ENCODE data around the gene TTC27. TPM values are rescaled to one million over a fixed set of nuclear protein-coding genes. Genes with fewer than 3 reads are reported as not detected.

TTC27 gene
- total and polyA plus RNA-seq, 10 of the 15 experiments (the other 5 are each of a cell fraction or from before 2014, with no cell fraction given) = 20.4 to 34.9 (median 26.0) TPM

- TF ChIP-seq MEF2A (IDR thresholded peaks at IDR 0.05; ENCODE audit: insufficient read depth, low read depth, low read length) = no peak
Observed at GRCh38 chr2:32758232-32758631, 130.4 kb downstream of the TTC27 start (continued).

- Histone ChIP-seq H3K9me3 (replicated peaks; ENCODE audit: control insufficient read depth, insufficient read depth, low read length) (no peaks in the 10 kb centered on the region), H4K20me1 (ENCODE audit: control insufficient read depth, insufficient read depth) (no peaks in the 10 kb centered on the region), H3K27me3 (replicated peaks in 1 of 2; ENCODE audit: control insufficient read depth in 2 of 2, insufficient read depth in 2 of 2, low read length in 1 of 2) (no peaks in the 10 kb centered on the region), H3K79me2 (ENCODE audit: control insufficient read depth, insufficient read depth, low read length) (no peaks in the 10 kb centered on the region), H3K9ac (ENCODE audit: control insufficient read depth, insufficient read depth, low read length) (no peak overlapping the region), H3K27ac (ENCODE audit: control insufficient read depth, insufficient read depth) (no peak overlapping the region), H3K4me1 (ENCODE audit: control insufficient read depth, insufficient read depth, low read length) (peaks cover 3% of the 10 kb centered on the region; the same call in 1 of the 2 replicates), H3K4me2 (ENCODE audit: control insufficient read depth, insufficient read depth) (no peak overlapping the region), H2AFZ (ENCODE audit: control insufficient read depth, low read depth, low read length) (no peak overlapping the region), H3K36me3 (ENCODE audit: control insufficient read depth in 2 of 2, insufficient read depth in 2 of 2, low read length in 1 of 2) (peaks cover 0 to 10% of the 10 kb centered on the region in 2 experiments; a peak in 2 of 4 replicates), H3K4me3 (no peak overlapping the region)
- 100% methylated on average over 4 of the region's 4 CpGs for WGBS (ENCODE audit: insufficient coverage, insufficient replicate concordance, low lambda C conversion rate, missing lambda C conversion rate)
- TF ChIP-seq POLR2AphosphoS2 (IDR thresholded peaks at IDR 0.05; ENCODE audit: low read depth, low read length) (no peak), ESRRA (IDR thresholded peaks at IDR 0.05; ENCODE audit: low read length) (no peak), HSF1 (IDR thresholded peaks at IDR 0.05; ENCODE audit: low read depth, low read length) (no peak), PRDM15 (CRISPR knock-in tag; IDR thresholded peaks at IDR 0.05) (no peak), HDGF (IDR thresholded peaks at IDR 0.05) (no peak), RBBP5 (conservative IDR thresholded peaks at IDR 0.05) (no peak), ZZZ3 (IDR thresholded peaks at IDR 0.05; ENCODE audit: control insufficient read depth, insufficient read length, low read depth) (no peak)
- in situ Hi-C loops (cut with MboI) (loop anchor here (25.0 kb wide), 1 partner anchor 827 kb away; the partner anchor contains the start of gene FAM98A), intact Hi-C loops (cut with micrococcal nuclease; ENCODE audit: unreplicated experiment) (no loop called here)
- FAIRE-seq (no peak), ATAC-seq (no peak), DNase-seq (ENCODE audit: low read depth, low spot score) (no peak)
- no TSS peak for BruUV-seq (replicated peaks)
- ChIA-PET CTCF (interaction anchor here (1.1 kb wide), 1 partner anchor 823 kb away, joined by 3 read pairs; no protein-coding TSS in a partner anchor), SMC1A (ENCODE audit: uncharacterized antibody, unreplicated experiment) (interaction anchor here (1.2 kb wide), 1 partner anchor 611 kb away, joined by 3 read pairs; no protein-coding TSS in a partner anchor), POLR2A (no interaction called here), RAD21 (ENCODE audit: unreplicated experiment) (no interaction called here)
Observed at GRCh38 chr2:32760628-32761027, 132.8 kb downstream of the TTC27 start.
